Esophagus squamous epithelium (tissue), 4 donors: ENCODE results near the gene GPSM3.

Experiments
- POLR2A ChIP-seq, 4 donors: fragments of 450-650 bp; IDR thresholded peaks; one replicate each; pipeline ENCODE4 v1.6.1; 2017; ENCODE audit warnings: antibody characterized with exemption in 4 of 4, mild to moderate bottlenecking in 4 of 4, moderate library complexity in 3 of 4
- TF ChIP-seq, protein P1 (sequence below), 6 experiments: fragments of 450-650 bp in 4 of 6; fragments of 200-600 bp in 2 of 6; sonication (generic) in 2 of 6; IDR thresholded peaks; one replicate each; pipeline ENCODE4 v1.5.1; 2016 to 2019; ENCODE audit warnings: antibody characterized with exemption in 6 of 6, mild to moderate bottlenecking in 4 of 6, moderate library complexity in 4 of 6

DNA sequence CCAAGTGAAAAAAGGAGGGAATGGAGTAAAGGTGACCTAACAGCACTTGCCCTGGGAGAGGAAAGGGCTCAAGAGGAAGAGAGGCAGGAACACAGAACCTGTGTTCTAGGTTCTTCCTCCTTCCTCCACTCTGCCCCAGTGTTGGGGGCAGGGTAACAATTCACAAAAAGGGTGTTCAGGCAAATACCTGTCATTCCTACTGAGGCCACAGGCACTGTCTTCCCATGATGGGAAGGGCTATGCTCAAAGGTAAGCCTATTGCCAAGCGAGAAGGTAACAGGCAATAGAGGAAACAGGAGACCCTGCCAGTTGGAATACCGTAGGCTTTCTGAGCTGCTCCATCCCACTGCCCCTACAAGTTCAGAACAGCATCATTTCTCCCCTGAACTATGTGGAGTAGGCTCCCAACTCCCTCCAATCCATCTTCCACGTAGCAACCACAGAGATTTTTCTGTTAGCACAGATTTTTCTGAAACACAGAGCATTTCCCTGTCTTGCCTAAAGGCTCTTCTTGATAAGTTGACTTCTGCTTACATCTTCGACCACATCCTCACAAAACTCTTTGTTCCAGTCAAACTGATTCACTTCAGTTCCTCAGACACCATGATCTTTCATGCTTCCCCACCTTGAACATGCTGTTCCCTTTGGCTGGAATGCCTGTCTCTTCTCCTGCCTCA, 19.3 kb downstream of the GPSM3 start:
- TF ChIP-seq, protein P1, sequence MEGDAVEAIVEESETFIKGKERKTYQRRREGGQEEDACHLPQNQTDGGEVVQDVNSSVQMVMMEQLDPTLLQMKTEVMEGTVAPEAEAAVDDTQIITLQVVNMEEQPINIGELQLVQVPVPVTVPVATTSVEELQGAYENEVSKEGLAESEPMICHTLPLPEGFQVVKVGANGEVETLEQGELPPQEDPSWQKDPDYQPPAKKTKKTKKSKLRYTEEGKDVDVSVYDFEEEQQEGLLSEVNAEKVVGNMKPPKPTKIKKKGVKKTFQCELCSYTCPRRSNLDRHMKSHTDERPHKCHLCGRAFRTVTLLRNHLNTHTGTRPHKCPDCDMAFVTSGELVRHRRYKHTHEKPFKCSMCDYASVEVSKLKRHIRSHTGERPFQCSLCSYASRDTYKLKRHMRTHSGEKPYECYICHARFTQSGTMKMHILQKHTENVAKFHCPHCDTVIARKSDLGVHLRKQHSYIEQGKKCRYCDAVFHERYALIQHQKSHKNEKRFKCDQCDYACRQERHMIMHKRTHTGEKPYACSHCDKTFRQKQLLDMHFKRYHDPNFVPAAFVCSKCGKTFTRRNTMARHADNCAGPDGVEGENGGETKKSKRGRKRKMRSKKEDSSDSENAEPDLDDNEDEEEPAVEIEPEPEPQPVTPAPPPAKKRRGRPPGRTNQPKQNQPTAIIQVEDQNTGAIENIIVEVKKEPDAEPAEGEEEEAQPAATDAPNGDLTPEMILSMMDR (IDR thresholded peaks at IDR 0.05) = no peak
- TF ChIP-seq POLR2A (IDR thresholded peaks at IDR 0.05) = no peak
